PC-9 (cell line): ENCODE data around the gene URAD. TPM values are rescaled to one million over a fixed set of nuclear protein-coding genes. Genes with fewer than 3 reads are reported as not detected.

ENCODE experiments used
- BruUV-seq: library from RNA; stranded (reverse); fragments of 400-500 nt; replicated peaks from 2 replicates; lab custom pipeline; 2021; lab: Mats Ljungman, UMichigan
- CTCF ChIA-PET: fragments of 300-600 bp; sonication (Branson Sonifier 250); formaldehyde crosslinking; loops from one replicate; lab custom pipeline; 2022; ENCODE audit warnings: antibody characterized with exemption; lab: Charles Lee
- POLR2A ChIA-PET: fragments of 300-600 bp; sonication (Branson Sonifier 250); formaldehyde crosslinking; loops from one replicate; lab custom pipeline; 2022; ENCODE audit warnings: antibody characterized with exemption; ENCODE audit not compliant: unreplicated experiment; lab: Charles Lee
- DNase-seq, 2 experiments: peaks; one replicate each; pipeline versions ENCODE4 v3.0.0 to v3.0.0-alpha.2; 2015 to 2022; ENCODE audit warnings: mixed read lengths in 1 of 2
- H2AFZ ChIP-seq: fragments of 200-600 bp; sonication (generic); 2 replicates; pipeline ENCODE4 v1.8.1; 2017; ENCODE audit warnings: antibody characterized with exemption
- H3F3A ChIP-seq: fragments of 200-600 bp; sonication (generic); 2 replicates; pipeline ENCODE4 v1.8.1; 2017; ENCODE audit warnings: antibody characterized with exemption, mild to moderate bottlenecking, low read depth; ENCODE audit not compliant: insufficient read depth
- H3K27ac ChIP-seq: fragments of 200-600 bp; sonication (generic); 2 replicates; pipeline ENCODE4 v1.6.1; 2016; ENCODE audit warnings: mixed run types
- H3K27me3 ChIP-seq: fragments of 200-600 bp; sonication (generic); 2 replicates; pipeline ENCODE4 v1.6.1; 2016; ENCODE audit warnings: low read depth, mixed run types; ENCODE audit not compliant: insufficient read depth
- H3K36me3 ChIP-seq: fragments of 200-600 bp; sonication (generic); 2 replicates; pipeline ENCODE4 v1.6.1; 2016; ENCODE audit warnings: low read depth, mixed run types
- H3K4me1 ChIP-seq: fragments of 200-600 bp; sonication (generic); replicated peaks from 2 replicates; pipeline ENCODE4 v1.6.1; 2016; ENCODE audit warnings: mixed run types; ENCODE audit not compliant: insufficient read depth
- H3K4me2 ChIP-seq: fragments of 200-600 bp; sonication (generic); 2 replicates; pipeline ENCODE4 v1.6.1; 2017; ENCODE audit warnings: mixed run types
- H3K4me3 ChIP-seq: fragments of 200-600 bp; sonication (generic); 2 replicates; pipeline ENCODE4 v1.6.1; 2016; ENCODE audit warnings: mixed run types
- H3K79me2 ChIP-seq: fragments of 200-600 bp; sonication (generic); 2 replicates; pipeline ENCODE4 v1.6.1; 2017; ENCODE audit warnings: low read depth, mixed run types
- H3K9me2 ChIP-seq: fragments of 200-600 bp; sonication (generic); 2 replicates; pipeline ENCODE4 v1.8.1; 2017; ENCODE audit warnings: mild to moderate bottlenecking; ENCODE audit not compliant: insufficient read depth
- H3K9me3 ChIP-seq: fragments of 200-600 bp; sonication (generic); 2 replicates; pipeline ENCODE4 v1.8.1; 2016; ENCODE audit warnings: low read depth; ENCODE audit not compliant: insufficient read depth
- H4K20me1 ChIP-seq: fragments of 200-600 bp; sonication (generic); 2 replicates; pipeline ENCODE4 v1.8.1; 2017; ENCODE audit not compliant: insufficient read depth
- CTCF ChIP-seq: fragments of 200-600 bp; sonication (generic); conservative IDR thresholded peaks from 2 replicates; pipeline ENCODE4 v1.6.1; 2017; ENCODE audit warnings: mixed run types, antibody characterized with exemption, mild to moderate bottlenecking, moderate library complexity
- EZH2 ChIP-seq: fragments of 200-600 bp; sonication (generic); IDR thresholded peaks from 2 replicates; pipeline ENCODE4 v1.8.0; 2017; ENCODE audit warnings: antibody characterized with exemption, low read depth
- intact Hi-C: fragments of 100-400 bp; cut with micrococcal nuclease; formaldehyde crosslinking; loops from one replicate; pipeline ENCODE4 v1.10.0; 2022; ENCODE audit not compliant: unreplicated experiment
- total RNA-seq: library from RNA; stranded (reverse); gene quantifications from 2 replicates; pipeline ENCODE4 v1.2.3, GENCODE V29; 2021

URAD gene
- total RNA-seq, 1 experiment from 2014 or later = not detected

- H3K9me3 ChIP-seq = no peaks in the 10 kb centered on the region
- ChIA-PET CTCF (no interaction called here), POLR2A (no interaction called here)
- H3K36me3 ChIP-seq = no peaks in the 10 kb centered on the region
- TF ChIP-seq EZH2 = no peak
- no peak for TF ChIP-seq CTCF
- no peaks in the 10 kb centered on the region for H3K4me1 ChIP-seq
- no peaks in the 10 kb centered on the region for H3K79me2 ChIP-seq
- peaks cover 3% of the 10 kb centered on the region; the same call in 1 of the 2 replicates for H3F3A ChIP-seq
- H3K27ac ChIP-seq = no peak overlapping the region
- H3K9me2 ChIP-seq = no peaks in the 10 kb centered on the region
- H3K4me2 ChIP-seq = no peak overlapping the region
- H4K20me1 ChIP-seq = no peaks in the 10 kb centered on the region
- H3K27me3 ChIP-seq = no peaks in the 10 kb centered on the region; the same call in 1 of the 2 replicates
- no peak for DNase-seq
- BruUV-seq = no TSS peak
- no peak overlapping the region for H3K4me3 ChIP-seq
- intact Hi-C loops = no loop called here
- H2AFZ ChIP-seq = no peak overlapping the region
Observed at GRCh38 chr13:28001837-28002473, 13.5 kb upstream of the URAD start.

- no peak overlapping the region for H3K4me2 ChIP-seq
- POLR2A ChIA-PET = no interaction called here
Observed at GRCh38 chr13:28001049-28001448, 12.6 kb upstream of the URAD start.

GRCh38 chr13:28000567-28000966 is 12.1 kb upstream of the URAD start:
- POLR2A ChIA-PET = no interaction called here
- CTCF ChIA-PET = no interaction called here

More at GRCh38 chr13:28001049-28001448, 12.6 kb upstream of the URAD start:
- BruUV-seq = no TSS peak
- no peaks in the 10 kb centered on the region for H3K4me1 ChIP-seq
- H4K20me1 ChIP-seq = no peaks in the 10 kb centered on the region
- DNase-seq = no peak
- TF ChIP-seq CTCF (no peak), EZH2 (no peak)
- intact Hi-C loops = no loop called here
- no peaks in the 10 kb centered on the region for H3K36me3 ChIP-seq
- H3F3A ChIP-seq = peaks cover 3% of the 10 kb centered on the region; the same call in 1 of the 2 replicates
- H2AFZ ChIP-seq = no peak overlapping the region
- H3K4me3 ChIP-seq = no peak overlapping the region
- no peaks in the 10 kb centered on the region for H3K79me2 ChIP-seq
- CTCF ChIA-PET = no interaction called here
- H3K9me2 ChIP-seq = no peaks in the 10 kb centered on the region
- H3K9me3 ChIP-seq = no peaks in the 10 kb centered on the region
- no peak overlapping the region for H3K27ac ChIP-seq
- no peaks in the 10 kb centered on the region; the same call in 1 of the 2 replicates for H3K27me3 ChIP-seq

More at GRCh38 chr13:28000567-28000966, 12.1 kb upstream of the URAD start:
- Histone ChIP-seq H3K4me2 (no peak overlapping the region), H3K27me3 (no peaks in the 10 kb centered on the region; the same call in 1 of the 2 replicates), H3K27ac (no peak overlapping the region), H3K9me2 (no peaks in the 10 kb centered on the region), H3K9me3 (no peaks in the 10 kb centered on the region), H3K4me1 (no peaks in the 10 kb centered on the region), H2AFZ (no peak overlapping the region), H4K20me1 (no peaks in the 10 kb centered on the region), H3F3A (peaks cover 3% of the 10 kb centered on the region; the same call in 1 of the 2 replicates), H3K36me3 (no peaks in the 10 kb centered on the region), H3K4me3 (no peak overlapping the region), H3K79me2 (no peaks in the 10 kb centered on the region)
- no TSS peak for BruUV-seq
- intact Hi-C loops = no loop called here
- no peak for DNase-seq
- TF ChIP-seq CTCF (no peak), EZH2 (no peak)
